GM12872 (cell line): ENCODE data around the gene CDK16.

Source experiments
- CTCF ChIP-seq: IDR thresholded peaks from 3 replicates; pipeline ENCODE4 v1.5.1; 2011; ENCODE audit warnings: low read depth, mild to moderate bottlenecking, low read length, moderate library complexity; ENCODE audit not compliant: insufficient read depth

The CDK16 gene

GRCh38 chrX:47193475-47194193, 24.8 kb upstream of the CDK16 start, which contains the start of gene UBA1:
UBA1 (plus strand) TSS chrX:47193829; CDS start chrX:47198803, 4,974 bp downstream.
- TF ChIP-seq CTCF: peak; percentile 52

- no peak for TF ChIP-seq CTCF
Observed at GRCh38 chrX:47194194-47194787, 24.2 kb upstream of the CDK16 start.

- TF ChIP-seq CTCF: no peak
Observed at GRCh38 chrX:47196098-47196497, 22.4 kb upstream of the CDK16 start.

- TF ChIP-seq CTCF: no peak
Observed at GRCh38 chrX:47197526-47197925, 21.0 kb upstream of the CDK16 start.

- TF ChIP-seq CTCF: no peak
Observed at GRCh38 chrX:47198026-47198686, 20.3 kb upstream of the CDK16 start.

- no peak for TF ChIP-seq CTCF
Observed at GRCh38 chrX:47198687-47199080, 19.8 kb upstream of the CDK16 start.

GRCh38 chrX:47199286-47199685, 19.2 kb upstream of the CDK16 start:
- TF ChIP-seq CTCF: no peak
